Breast epithelium (tissue), 3 donors: ENCODE measurements around the gene C17orf113.

Source experiments
- CTCF ChIP-seq, 3 donors: fragments of 450-650 bp; IDR thresholded peaks; one replicate each; pipeline ENCODE4 v1.5.1; 2016 to 2017; ENCODE audit warnings: antibody characterized with exemption in 3 of 3, mild to moderate bottlenecking in 3 of 3, moderate library complexity in 3 of 3
- POLR2A ChIP-seq: fragments of 450-650 bp; IDR thresholded peaks from one replicate; pipeline ENCODE4 v1.6.1; 2016; ENCODE audit warnings: antibody characterized with exemption, mild to moderate bottlenecking, moderate library complexity
- POLR2AphosphoS5 ChIP-seq, 3 donors: sonication (generic); formaldehyde crosslinking; IDR thresholded peaks; one replicate each; pipeline ENCODE4 v1.6.1; 2017; ENCODE audit warnings: antibody characterized with exemption in 3 of 3

- TF ChIP-seq CTCF (IDR thresholded peaks at IDR 0.05) (no peak), POLR2A (no peak), POLR2AphosphoS5 (IDR thresholded peaks at IDR 0.05) (no peak)
These were observed 38.3 kb upstream of the C17orf113 start for GRCh38 chr17:42088736-42089135.
